Transverse colon (tissue), 3 donors: Measurements from ENCODE around the gene HS3ST5.

Source experiments
- EP300 ChIP-seq: sonication (generic); formaldehyde crosslinking; IDR thresholded peaks from one replicate; pipeline ENCODE4 v1.6.1; 2017; ENCODE audit warnings: antibody characterized with exemption, low read depth
- POLR2A ChIP-seq: fragments of 450-650 bp; IDR thresholded peaks from one replicate; pipeline ENCODE4 v1.6.1; 2016; ENCODE audit warnings: antibody characterized with exemption, mild to moderate bottlenecking, moderate library complexity
- TF ChIP-seq, protein P1 (sequence below), 5 experiments: fragments of 200-600 bp in 3 of 5; fragments of 450-650 bp in 2 of 5; sonication (generic) in 3 of 5; IDR thresholded peaks; 1 replicate in 2 of 5; 2 replicates in 3 of 5; pipeline ENCODE4 v1.5.1; 2016 to 2017; ENCODE audit warnings: antibody characterized with exemption in 5 of 5, inconsistent platforms in 3 of 5, mild to moderate bottlenecking in 2 of 5, moderate library complexity in 1 of 5

- TF ChIP-seq, protein P1, sequence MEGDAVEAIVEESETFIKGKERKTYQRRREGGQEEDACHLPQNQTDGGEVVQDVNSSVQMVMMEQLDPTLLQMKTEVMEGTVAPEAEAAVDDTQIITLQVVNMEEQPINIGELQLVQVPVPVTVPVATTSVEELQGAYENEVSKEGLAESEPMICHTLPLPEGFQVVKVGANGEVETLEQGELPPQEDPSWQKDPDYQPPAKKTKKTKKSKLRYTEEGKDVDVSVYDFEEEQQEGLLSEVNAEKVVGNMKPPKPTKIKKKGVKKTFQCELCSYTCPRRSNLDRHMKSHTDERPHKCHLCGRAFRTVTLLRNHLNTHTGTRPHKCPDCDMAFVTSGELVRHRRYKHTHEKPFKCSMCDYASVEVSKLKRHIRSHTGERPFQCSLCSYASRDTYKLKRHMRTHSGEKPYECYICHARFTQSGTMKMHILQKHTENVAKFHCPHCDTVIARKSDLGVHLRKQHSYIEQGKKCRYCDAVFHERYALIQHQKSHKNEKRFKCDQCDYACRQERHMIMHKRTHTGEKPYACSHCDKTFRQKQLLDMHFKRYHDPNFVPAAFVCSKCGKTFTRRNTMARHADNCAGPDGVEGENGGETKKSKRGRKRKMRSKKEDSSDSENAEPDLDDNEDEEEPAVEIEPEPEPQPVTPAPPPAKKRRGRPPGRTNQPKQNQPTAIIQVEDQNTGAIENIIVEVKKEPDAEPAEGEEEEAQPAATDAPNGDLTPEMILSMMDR (IDR thresholded peaks at IDR 0.05) = no peak
- TF ChIP-seq POLR2A (no peak), EP300 (no peak)
Measured at GRCh38 chr6:114276783-114277182, 66.0 kb downstream of the HS3ST5 start.
